IMR-90 (cell line): ENCODE data around the gene FNDC5. TPM values are rescaled to one million over a fixed set of nuclear protein-coding genes. Genes with fewer than 3 reads are reported as not detected.

Experiments used
- ATAC-seq: fragments of 200-7000 bp; cut with Tn5 transposase; 2 replicates; pipeline ENCODE4 v1.9.1; 2020; ENCODE audit warnings: low read depth, mild to moderate bottlenecking, moderate library complexity
- BruUV-seq: library from RNA; stranded (reverse); fragments of 400-500 nt; replicated peaks from 2 replicates; lab custom pipeline; 2021; lab: Mats Ljungman, UMichigan
- CTCF ChIA-PET: fragments of 300-600 bp; formaldehyde crosslinking; extraction: SDS; loops from one replicate; lab custom pipeline; 2021; ENCODE audit warnings: antibody characterized with exemption; lab: Yijun Ruan, JAX
- POLR2A ChIA-PET: fragments of 300-600 bp; sonication (Branson Sonifier 250); formaldehyde crosslinking; loops from one replicate; lab custom pipeline; 2022; ENCODE audit warnings: antibody characterized with exemption; ENCODE audit not compliant: unreplicated experiment; lab: Charles Lee
- DNase-seq: peaks from one replicate; pipeline ENCODE4 v3.0.0; 2013
- H2AFZ ChIP-seq: replicated peaks from 2 replicates; pipeline ENCODE3; 2013; ENCODE audit warnings: low read length, mild to moderate bottlenecking; ENCODE audit not compliant: poor library complexity
- H2AK5ac ChIP-seq: 2 replicates; pipeline ENCODE4 v1.6.1; 2013; ENCODE audit warnings: low read depth, low read length, inconsistent platforms
- H2AK9ac ChIP-seq: replicated peaks from 2 replicates; pipeline ENCODE3; 2013; ENCODE audit warnings: mild to moderate bottlenecking, low read depth, low read length, moderate library complexity; ENCODE audit not compliant: poor library complexity
- H2BK120ac ChIP-seq: 2 replicates; pipeline ENCODE4 v1.6.1; 2013; ENCODE audit warnings: low read depth, low read length, inconsistent platforms
- H2BK15ac ChIP-seq: 3 replicates; pipeline ENCODE4 v1.6.1; 2013; ENCODE audit warnings: low read depth, low read length, inconsistent platforms
- H2BK20ac ChIP-seq: 2 replicates; pipeline ENCODE4 v1.6.1; 2013; ENCODE audit warnings: low read depth, mild to moderate bottlenecking, inconsistent platforms, low read length, moderate library complexity
- H2BK5ac ChIP-seq: 2 replicates; pipeline ENCODE4 v1.6.1; 2013; ENCODE audit warnings: mild to moderate bottlenecking, low read depth, low read length, inconsistent platforms; ENCODE audit not compliant: poor library complexity, severe bottlenecking
- H3K14ac ChIP-seq: replicated peaks from 2 replicates; pipeline ENCODE4 v1.6.1; 2013; ENCODE audit warnings: low read depth, low read length, inconsistent platforms
- H3K18ac ChIP-seq: 2 replicates; pipeline ENCODE4 v1.6.1; 2013; ENCODE audit warnings: low read depth, low read length, control low read depth
- H3K23ac ChIP-seq: 2 replicates; pipeline ENCODE4 v1.6.1; 2013; ENCODE audit warnings: low read depth, low read length, inconsistent platforms
- H3K27ac ChIP-seq: 2 replicates; pipeline ENCODE4 v1.5.1; 2013; ENCODE audit warnings: mild to moderate bottlenecking, control low read depth, low read length; ENCODE audit not compliant: insufficient read depth
- H3K27me3 ChIP-seq: 2 replicates; pipeline ENCODE4 v1.6.1; 2013; ENCODE audit warnings: low read length; ENCODE audit not compliant: control insufficient read depth, insufficient read depth
- H3K36me3 ChIP-seq: 2 replicates; pipeline ENCODE4 v1.6.1; 2013; ENCODE audit warnings: low read length, mixed read lengths; ENCODE audit not compliant: control insufficient read depth, insufficient read depth
- H3K4ac ChIP-seq: 2 replicates; pipeline ENCODE4 v1.6.1; 2013; ENCODE audit warnings: low read depth, low read length, inconsistent platforms
- H3K4me1 ChIP-seq: 2 replicates; pipeline ENCODE4 v1.6.1; 2013; ENCODE audit warnings: low read length, mixed read lengths; ENCODE audit not compliant: control insufficient read depth, insufficient read depth
- H3K4me2 ChIP-seq: 2 replicates; pipeline ENCODE4 v1.6.1; 2013; ENCODE audit warnings: low read depth, mild to moderate bottlenecking, control low read depth, low read length, moderate library complexity
- H3K4me3 ChIP-seq: 2 replicates; pipeline ENCODE4 v1.5.1; 2013; ENCODE audit warnings: low read depth, mild to moderate bottlenecking, control low read depth, low read length, moderate library complexity; ENCODE audit not compliant: insufficient read depth
- H3K56ac ChIP-seq: 2 replicates; pipeline ENCODE4 v1.6.1; 2013; ENCODE audit warnings: low read length, inconsistent platforms; ENCODE audit not compliant: insufficient read depth; ENCODE audit errors: extremely low read depth
- H3K79me1 ChIP-seq, 2 experiments: 2 replicates each; pipeline ENCODE4 v1.6.1; 2013; ENCODE audit warnings: low read length in 2 of 2, inconsistent platforms in 1 of 2, low read depth in 1 of 2
- H3K9ac ChIP-seq: 2 replicates; pipeline ENCODE4 v1.6.1; 2013; ENCODE audit warnings: low read depth, low read length, control low read depth
- H3K9me1 ChIP-seq: 2 replicates; pipeline ENCODE4 v1.6.1; 2013; ENCODE audit warnings: low read length, inconsistent platforms; ENCODE audit not compliant: insufficient read depth
- H3K9me3 ChIP-seq: 2 replicates; pipeline ENCODE4 v1.6.1; 2013; ENCODE audit warnings: low read length; ENCODE audit not compliant: control insufficient read depth, insufficient read depth
- H4K20me1 ChIP-seq: 2 replicates; pipeline ENCODE4 v1.6.1; 2013; ENCODE audit warnings: low read length, inconsistent platforms; ENCODE audit not compliant: insufficient read depth
- H4K5ac ChIP-seq: 2 replicates; pipeline ENCODE4 v1.6.1; 2013; ENCODE audit warnings: mild to moderate bottlenecking, low read depth, low read length, control low read depth
- H4K8ac ChIP-seq, 2 experiments: 2 replicates each; pipeline ENCODE4 v1.6.1; 2013; ENCODE audit warnings: low read depth in 2 of 2, low read length in 2 of 2, control low read depth in 1 of 2, inconsistent platforms in 1 of 2
- H4K91ac ChIP-seq: 2 replicates; pipeline ENCODE4 v1.6.1; 2013; ENCODE audit warnings: low read depth, low read length, inconsistent platforms; ENCODE audit not compliant: insufficient read depth
- CTCF ChIP-seq: conservative IDR thresholded peaks from 2 replicates; pipeline ENCODE4 v1.5.1; 2012; ENCODE audit warnings: mild to moderate bottlenecking, low read depth, low read length, improper control_type of control experiment
- FOS ChIP-seq: fragments of 150-350 bp; IDR thresholded peaks from 2 replicates; pipeline ENCODE4 v1.6.1; 2016; ENCODE audit warnings: low read depth, low read length
- RAD21 ChIP-seq: IDR thresholded peaks from 2 replicates; pipeline ENCODE4 v1.6.1; 2012; ENCODE audit warnings: low read length, improper control_type of control experiment
- SMC3 ChIP-seq: fragments of 150-350 bp; IDR thresholded peaks from 2 replicates; pipeline ENCODE4 v1.6.1; 2016; ENCODE audit warnings: low read depth, mild to moderate bottlenecking, antibody characterized with exemption, low read length, moderate library complexity
- WGBS, 2 experiments: methylation state at CpG; one replicate each; pipeline versions ENCODE4 v1.1.5 to v1.1.7; 2013; ENCODE audit warnings: missing lambda C conversion rate in 2 of 2; ENCODE audit not compliant: insufficient read length in 1 of 2; ENCODE audit errors: extremely low coverage in 2 of 2; 5-methylcytosine and 5-hydroxymethylcytosine counted together
- dilution Hi-C: fragments of 300-500 bp; cut with HindIII; formaldehyde crosslinking; loops from one replicate; pipeline ENCODE4 v1.14.3; 2018; ENCODE audit warnings: low sequenced_read_pairs; ENCODE audit not compliant: unreplicated experiment
- in situ Hi-C: fragments of 300-500 bp; cut with MboI; formaldehyde crosslinking; loops from 3 replicates; pipeline ENCODE4 v1.14.3; 2019; ENCODE audit warnings: low sequenced_read_pairs, inconsistent platforms, mixed read lengths
- intact Hi-C: fragments of 100-400 bp; cut with micrococcal nuclease; formaldehyde crosslinking; loops from 2 replicates; pipeline ENCODE4 v1.10.0; 2022
- polyA plus RNA-seq, 3 experiments: library from polyadenylated mRNA; depleted of rRNA; stranded (reverse); fragments of >200 nt; gene quantifications; 2 replicates each; pipeline ENCODE4 v1.2.3, GENCODE V29; 2012; ENCODE audit warnings: low replicate concordance in 1 of 3
- total RNA-seq: library from RNA; depleted of rRNA; stranded (reverse); fragments of >200 nt; gene quantifications from 2 replicates; pipeline ENCODE4 v1.2.3, GENCODE V29; 2012

The FNDC5 gene
- total and polyA plus RNA-seq, 2 of the 4 experiments (the other 2 are of a cell fraction): 1.2 to 1.6 TPM

GRCh38 chr1:32876341-32877210 lies 5.9 kb upstream of the FNDC5 start:
- no peak overlapping the region for H4K5ac ChIP-seq
- H3K23ac ChIP-seq: no peak overlapping the region
- H4K8ac ChIP-seq: no peak overlapping the region
- 42% methylated on average over 8 of the region's 16 CpGs; no CpG with 5 or more reads in 1 of the 2 experiments for WGBS, 2 experiments
- no TSS peak for BruUV-seq
- no peak overlapping the region for H3K14ac ChIP-seq
- no peaks in the 10 kb centered on the region for H3K79me1 ChIP-seq
- in situ Hi-C loops: no loop called here
- TF ChIP-seq CTCF: peak; percentile 58
- no peak for TF ChIP-seq FOS
- peak; percentile 56 for TF ChIP-seq SMC3
- TF ChIP-seq RAD21: peak; percentile 51
- no peak overlapping the region for H3K9ac ChIP-seq
- H3K27ac ChIP-seq: no peak overlapping the region
- dilution Hi-C loops: no loop called here
- H3K56ac ChIP-seq: no peak overlapping the region
- intact Hi-C loops: loop anchor here (1.0 kb wide), 1 partner anchor 210 kb away; no protein-coding TSS in a partner anchor
- H3K36me3 ChIP-seq: no peaks in the 10 kb centered on the region
- no peaks in the 10 kb centered on the region for H3K9me3 ChIP-seq
- no peak overlapping the region for H2BK20ac ChIP-seq
- no peak for DNase-seq
- ATAC-seq: peak; percentile 58
- no peak overlapping the region for H3K4me3 ChIP-seq
- H2AK9ac ChIP-seq: peak overlapping the region; percentile 48
- no peak overlapping the region for H2AK5ac ChIP-seq
- H2BK15ac ChIP-seq: no peak overlapping the region
- H3K4me2 ChIP-seq: no peak overlapping the region
- POLR2A ChIA-PET: interaction anchor here (0.6 kb wide), 1 partner anchor 131 kb away, joined by 4 read pairs; no protein-coding TSS in a partner anchor
- CTCF ChIA-PET: interaction anchor here (1.1 to 1.3 kb wide), 2 partner anchors 14 to 210 kb away, joined by 4 to 5 read pairs; no protein-coding TSS in a partner anchor
- 0 out of 2 replicates have a peak, but pooled peaks cover 5% of the 10 kb centered on the region for H4K20me1 ChIP-seq
- no peak overlapping the region for H3K18ac ChIP-seq
- H2BK120ac ChIP-seq: no peak overlapping the region
- no peak overlapping the region for H2AFZ ChIP-seq
- H3K9me1 ChIP-seq: 0 out of 2 replicates have a peak, but pooled peaks cover 3% of the 10 kb centered on the region
- no peaks in the 10 kb centered on the region for H3K4me1 ChIP-seq
- no peak overlapping the region for H3K4ac ChIP-seq
- H2BK5ac ChIP-seq: no peak overlapping the region
- H3K27me3 ChIP-seq: peaks cover 23% of the 10 kb centered on the region
- no peak overlapping the region for H4K91ac ChIP-seq
